Breast epithelium (tissue), 4 donors: ENCODE results near the gene HCFC1R1. TPM values are rescaled to one million over a fixed set of nuclear protein-coding genes. Genes with fewer than 3 reads are reported as not detected.
"Not testable (repeated sequence)": the region's sequence is repeated elsewhere in the genome, so short reads cannot be mapped to it uniquely, and the experiment has no call there.

ENCODE experiments used
- DNase-seq, 2 donors: peaks; one replicate each; pipeline ENCODE4 v3.0.0-alpha.2; 2019; ENCODE audit warnings: low spot score in 2 of 2
- H3K27ac ChIP-seq, 2 donors: fragments of 200-600 bp; sonication (generic) in 1 of 2; one replicate each; pipeline ENCODE4 v1.5.1; 2016 to 2019; ENCODE audit warnings: mild to moderate bottlenecking in 1 of 2
- H3K27me3 ChIP-seq, 2 donors: fragments of 200-600 bp; sonication (generic) in 1 of 2; one replicate each; pipeline versions ENCODE4 v1.5.1 to v1.6.0; 2017 to 2019; ENCODE audit warnings: control low read depth in 1 of 2, mild to moderate bottlenecking in 1 of 2
- H3K36me3 ChIP-seq: fragments of 200-600 bp; one replicate; pipeline ENCODE4 v1.5.1; 2019
- H3K4me1 ChIP-seq, 2 donors: fragments of 200-600 bp; sonication (generic); one replicate each; pipeline ENCODE4 v1.5.1; 2016 to 2019; ENCODE audit warnings: control low read depth in 1 of 2
- H3K4me3 ChIP-seq, 3 donors: fragments of 200-600 bp; sonication (generic); 1 replicate in 2 of 3; 2 replicates in 1 of 3; pipeline ENCODE4 v1.5.1; 2016 to 2019; ENCODE audit warnings: mild to moderate bottlenecking in 3 of 3, moderate library complexity in 2 of 3
- H3K9me3 ChIP-seq, 2 donors: fragments of 200-600 bp; sonication (generic) in 1 of 2; one replicate each; pipeline ENCODE4 v1.5.1; 2016 to 2019; ENCODE audit warnings: control low read depth in 1 of 2
- CTCF ChIP-seq, 3 donors: fragments of 450-650 bp; IDR thresholded peaks; one replicate each; pipeline ENCODE4 v1.5.1; 2016 to 2017; ENCODE audit warnings: antibody characterized with exemption in 3 of 3, mild to moderate bottlenecking in 3 of 3, moderate library complexity in 3 of 3
- POLR2A ChIP-seq: fragments of 450-650 bp; IDR thresholded peaks from one replicate; pipeline ENCODE4 v1.6.1; 2016; ENCODE audit warnings: antibody characterized with exemption, mild to moderate bottlenecking, moderate library complexity
- POLR2AphosphoS5 ChIP-seq, 3 donors: sonication (generic); formaldehyde crosslinking; IDR thresholded peaks; one replicate each; pipeline ENCODE4 v1.6.1; 2017; ENCODE audit warnings: antibody characterized with exemption in 3 of 3
- intact Hi-C: fragments of 100-400 bp; cut with DNase I; formaldehyde crosslinking; loops from one replicate; pipeline ENCODE4 v1.15.1; 2023; ENCODE audit warnings: low total_unique reads
- total RNA-seq, 3 donors: library from RNA; depleted of rRNA; stranded (reverse); fragments of >200 nt; gene quantifications; one replicate each; pipeline ENCODE4 v1.1.0, GENCODE V29; 2016

HCFC1R1 gene
- total RNA-seq, 3 donors from 2014 or later, result 8.8 to 26.5 (median 17.3) TPM

DNA sequence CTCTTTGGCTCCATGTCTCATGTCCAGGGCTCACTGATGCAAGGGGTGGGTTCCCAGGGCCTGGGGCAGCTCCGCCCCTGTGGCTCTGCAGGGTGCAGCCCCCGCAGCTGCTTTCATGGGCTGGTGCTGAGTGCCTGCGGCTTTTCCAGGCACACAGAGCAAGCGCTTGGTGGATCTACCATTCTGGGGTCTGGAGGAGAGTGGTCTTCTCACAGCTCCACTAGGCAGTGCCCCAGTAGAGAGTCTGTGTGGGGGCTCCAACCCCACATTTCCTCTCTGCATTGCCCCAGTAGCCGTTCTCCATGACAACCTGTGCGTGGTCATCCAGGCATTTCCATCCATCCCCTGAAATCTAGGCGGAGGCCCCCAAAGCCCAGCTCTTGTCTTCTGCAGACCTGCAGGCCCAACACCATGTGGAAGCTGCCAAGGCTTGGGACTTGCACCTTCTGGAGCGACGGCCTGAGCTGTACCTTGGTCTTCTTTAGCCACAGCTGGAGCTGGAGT is 46.9 kb upstream of the HCFC1R1 start:
- no peak for DNase-seq
- intact Hi-C loops, result no loop called here
- Histone ChIP-seq H3K36me3 (no peaks in the 10 kb centered on the region), H3K27ac (no peak overlapping the region), H3K4me3 (no peak overlapping the region), H3K9me3 (no peaks in the 10 kb centered on the region), H3K27me3 (no peaks in the 10 kb centered on the region), H3K4me1 (no peaks in the 10 kb centered on the region)
- TF ChIP-seq POLR2AphosphoS5 (IDR thresholded peaks at IDR 0.05), result no peak
- TF ChIP-seq POLR2A, result no peak

GRCh38 chr16:3069146-3069545 is 45.4 kb upstream of the HCFC1R1 start:
- H3K9me3 ChIP-seq, H3K36me3 ChIP-seq, H3K27ac ChIP-seq, intact Hi-C loops, DNase-seq, H3K27me3 ChIP-seq, H3K4me1 ChIP-seq, H3K4me3 ChIP-seq: not testable (repeated sequence)

DNA sequence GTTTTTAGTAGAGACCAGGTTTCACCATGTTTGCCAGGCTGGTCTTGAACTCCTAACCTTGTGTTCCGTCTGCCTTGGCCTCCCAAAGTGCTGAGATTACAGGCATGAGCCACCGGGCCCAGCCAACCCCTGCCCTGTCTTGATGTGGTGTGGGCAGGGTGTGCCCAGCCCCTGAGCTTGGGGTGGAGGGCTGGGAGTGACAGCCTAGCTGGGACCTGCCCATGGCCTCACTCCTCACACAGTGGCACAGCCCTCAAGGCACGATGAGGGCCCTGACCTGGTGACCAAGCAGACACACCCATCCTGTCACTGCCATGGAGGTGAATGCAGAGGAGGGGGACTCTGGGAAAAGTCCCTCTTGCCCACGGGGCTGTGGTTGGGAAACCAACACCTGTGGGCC is 44.7 kb upstream of the HCFC1R1 start:
- Histone ChIP-seq H3K27ac (no peak overlapping the region), H3K4me3 (no peak overlapping the region)
- intact Hi-C loops, result no loop called here

GRCh38 chr16:3066440-3066748 is 42.7 kb upstream of the HCFC1R1 start:
- intact Hi-C loops, result no loop called here
- DNase-seq, result no peak
- H3K4me1 ChIP-seq, result no peaks in the 10 kb centered on the region
- H3K36me3 ChIP-seq, result no peaks in the 10 kb centered on the region
- H3K9me3 ChIP-seq, result no peaks in the 10 kb centered on the region
- H3K4me3 ChIP-seq, result peak overlapping the region; percentile 27 to 46 (median 35)
- no peak overlapping the region for H3K27ac ChIP-seq
- TF ChIP-seq POLR2A (no peak), POLR2AphosphoS5 (IDR thresholded peaks at IDR 0.05) (no peak), CTCF (IDR thresholded peaks at IDR 0.05) (no peak)
- no peaks in the 10 kb centered on the region for H3K27me3 ChIP-seq

More for the DNA sequence above, 44.7 kb upstream of the HCFC1R1 start:
- no peak for DNase-seq
- no peaks in the 10 kb centered on the region for H3K27me3 ChIP-seq
- TF ChIP-seq CTCF (IDR thresholded peaks at IDR 0.05) (no peak), POLR2A (no peak), POLR2AphosphoS5 (IDR thresholded peaks at IDR 0.05) (no peak)
- H3K36me3 ChIP-seq, result no peaks in the 10 kb centered on the region
- no peaks in the 10 kb centered on the region for H3K9me3 ChIP-seq
- H3K4me1 ChIP-seq, result no peaks in the 10 kb centered on the region

DNA sequence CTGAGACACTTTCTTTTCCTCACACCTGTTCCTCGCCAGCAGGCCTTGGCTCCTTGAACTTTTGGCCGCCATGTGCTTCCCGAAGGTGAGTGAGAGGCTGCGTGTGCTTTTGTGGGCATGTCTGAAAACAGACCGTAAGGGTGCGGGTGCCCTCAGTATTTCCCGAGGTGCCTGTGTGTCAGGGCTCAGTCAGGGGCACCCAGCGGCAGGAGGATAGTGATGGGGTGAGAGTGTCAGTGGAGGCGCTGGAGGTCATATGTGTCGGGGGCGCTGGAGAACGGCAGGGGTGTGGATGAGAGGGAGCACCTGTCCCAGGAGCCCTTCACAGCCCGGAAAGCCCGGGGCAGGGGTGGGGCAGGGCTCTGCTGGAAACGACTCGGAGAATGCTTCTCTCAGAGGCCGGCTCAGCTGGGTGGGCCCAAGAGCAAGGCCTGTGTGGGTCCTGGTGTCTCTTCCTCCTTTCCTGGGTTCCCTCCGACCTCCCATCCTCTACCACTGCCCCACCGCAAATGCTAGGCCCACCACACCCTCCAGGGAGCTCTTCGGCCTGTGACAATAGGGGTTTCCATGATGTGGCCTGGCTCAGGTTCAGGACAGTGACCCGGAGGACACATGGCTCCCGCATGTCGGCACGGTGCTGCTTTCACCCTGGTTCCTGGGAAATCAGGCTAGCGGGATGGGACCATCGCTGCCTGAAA is 42.1 kb upstream of the HCFC1R1 start:
- no peaks in the 10 kb centered on the region for H3K9me3 ChIP-seq
- no peaks in the 10 kb centered on the region for H3K27me3 ChIP-seq
- no peaks in the 10 kb centered on the region for H3K4me1 ChIP-seq
- no peaks in the 10 kb centered on the region for H3K36me3 ChIP-seq
- H3K27ac ChIP-seq, result peak overlapping the region in 1 of 2 donors; percentile 53
- no peak for DNase-seq
- peak overlapping the region; percentile 27 to 46 (median 35) for H3K4me3 ChIP-seq
- TF ChIP-seq POLR2A, result no peak
- TF ChIP-seq CTCF (IDR thresholded peaks at IDR 0.05), result no peak
- no peak for TF ChIP-seq POLR2AphosphoS5 (IDR thresholded peaks at IDR 0.05)
- intact Hi-C loops, result no loop called here

DNA sequence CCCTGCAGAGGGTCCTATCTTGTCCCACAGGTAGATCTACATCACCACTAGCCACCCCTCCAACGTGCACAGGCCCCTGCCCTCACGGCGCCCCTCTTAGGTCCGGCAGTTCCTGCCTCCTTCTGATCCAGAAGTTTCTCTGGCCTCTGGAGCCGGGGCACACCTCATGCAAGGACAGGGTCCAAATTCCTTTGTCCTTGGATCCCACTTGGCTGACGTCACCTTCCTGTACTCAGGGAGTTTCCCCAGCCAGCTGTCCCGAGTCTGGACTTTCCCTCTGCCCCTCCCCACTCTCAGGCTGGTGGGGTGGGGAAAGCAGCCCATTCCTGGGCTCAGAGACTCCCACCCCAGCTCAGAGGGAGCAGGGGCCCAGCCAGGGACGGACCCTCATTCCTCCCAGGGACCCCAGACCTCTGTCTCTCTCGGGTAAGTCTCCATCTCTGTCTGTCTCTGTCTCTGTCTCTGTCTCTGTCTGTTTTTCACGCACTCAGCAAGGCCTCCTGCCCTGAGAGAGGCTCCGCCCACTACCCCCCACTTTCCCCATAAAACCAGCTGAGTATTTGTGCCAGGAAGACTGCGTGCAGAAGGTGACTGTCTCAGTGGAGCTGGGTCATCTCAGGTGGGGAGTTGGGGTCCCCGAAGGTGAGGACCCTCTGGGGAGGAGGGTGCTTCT is 41.5 kb upstream of the HCFC1R1 start, which contains the start of gene IL32:
IL32 (plus strand) TSS at position 572 of the 673 bp plus-strand sequence. CDS start 172 bp downstream, outside the sequence.
- Histone ChIP-seq H3K9me3 (no peaks in the 10 kb centered on the region), H3K27ac (peak within 1 kb of the TSS; percentile 17 to 53), H3K4me3 (peak within 1 kb of the TSS; percentile 27 to 46 (median 35)), H3K36me3 (no peaks in the 10 kb centered on the region), H3K4me1 (no peaks in the 10 kb centered on the region), H3K27me3 (no peaks in the 10 kb centered on the region)
- intact Hi-C loops, result no loop called here
- DNase-seq, result no peak
- TF ChIP-seq CTCF (IDR thresholded peaks at IDR 0.05) (no peak), POLR2A (no peak), POLR2AphosphoS5 (IDR thresholded peaks at IDR 0.05) (no peak)
